ENCODE data around the gene PLP2.

Gene PLP2

GRCh38 chrX:49133759-49134158 lies 37.9 kb upstream of the PLP2 start:
- no peak overlapping the region for H2AFZ ChIP-seq (ENCODE audit: low read length)
- H3K9me3 ChIP-seq (ENCODE audit: insufficient read depth, low read depth, low read length), result peaks cover under 1% of the 10 kb centered on the region; the same call in 1 of the 2 replicates
- H3K9me2 ChIP-seq (replicated peaks; ENCODE audit: low read depth, low read length), result no peaks in the 10 kb centered on the region
- H3K4me1 ChIP-seq (ENCODE audit: insufficient read depth, low read length, poor library complexity, severe bottlenecking), result no peaks in the 10 kb centered on the region
- no peaks in the 10 kb centered on the region for H3K79me2 ChIP-seq (ENCODE audit: insufficient read depth, low read length)
- TF ChIP-seq CTCF (conservative IDR thresholded peaks at IDR 0.05; ENCODE audit: low read length), result no peak
- TF ChIP-seq EZH2phosphoT487 (IDR thresholded peaks at IDR 0.05; ENCODE audit: borderline replicate concordance), result no peak
- no peak overlapping the region for H3K4me3 ChIP-seq (ENCODE audit: low read length, poor library complexity, severe bottlenecking)
- H3K27me3 ChIP-seq (ENCODE audit: insufficient read depth, low read length, poor library complexity, severe bottlenecking), result no peaks in the 10 kb centered on the region
- H3K4me2 ChIP-seq (ENCODE audit: low read depth, low read length, poor library complexity, severe bottlenecking), result no peak overlapping the region
- no peaks in the 10 kb centered on the region for H4K20me1 ChIP-seq (ENCODE audit: insufficient read depth, low read length, poor library complexity, severe bottlenecking)
- no peaks in the 10 kb centered on the region for H3K36me3 ChIP-seq (ENCODE audit: insufficient read depth, low read length)
- no peak overlapping the region for H3K9ac ChIP-seq (ENCODE audit: low read depth, low read length, poor library complexity, severe bottlenecking)
- H3F3A ChIP-seq (ENCODE audit: low read depth), result no peaks in the 10 kb centered on the region

GRCh38 chrX:49137492-49137891 lies 34.2 kb upstream of the PLP2 start:
- Histone ChIP-seq H3K27me3 (ENCODE audit: insufficient read depth, low read length, poor library complexity, severe bottlenecking) (no peaks in the 10 kb centered on the region), H4K20me1 (ENCODE audit: insufficient read depth, low read length, poor library complexity, severe bottlenecking) (no peaks in the 10 kb centered on the region), H3K9ac (ENCODE audit: low read depth, low read length, poor library complexity, severe bottlenecking) (no peak overlapping the region), H3K4me1 (ENCODE audit: insufficient read depth, low read length, poor library complexity, severe bottlenecking) (no peaks in the 10 kb centered on the region), H2AFZ (ENCODE audit: low read length) (no peak overlapping the region), H3K4me2 (ENCODE audit: low read depth, low read length, poor library complexity, severe bottlenecking) (no peak overlapping the region), H3K79me2 (ENCODE audit: insufficient read depth, low read length) (no peaks in the 10 kb centered on the region), H3F3A (ENCODE audit: low read depth) (no peaks in the 10 kb centered on the region), H3K9me2 (replicated peaks; ENCODE audit: low read depth, low read length) (no peaks in the 10 kb centered on the region), H3K9me3 (ENCODE audit: insufficient read depth, low read depth, low read length) (peaks cover 3% of the 10 kb centered on the region; the same call in 1 of the 2 replicates), H3K4me3 (ENCODE audit: low read length, poor library complexity, severe bottlenecking) (no peak overlapping the region), H3K36me3 (ENCODE audit: insufficient read depth, low read length) (no peaks in the 10 kb centered on the region)
- TF ChIP-seq EZH2phosphoT487 (IDR thresholded peaks at IDR 0.05; ENCODE audit: borderline replicate concordance) (no peak), CTCF (conservative IDR thresholded peaks at IDR 0.05; ENCODE audit: low read length) (no peak)

DNA sequence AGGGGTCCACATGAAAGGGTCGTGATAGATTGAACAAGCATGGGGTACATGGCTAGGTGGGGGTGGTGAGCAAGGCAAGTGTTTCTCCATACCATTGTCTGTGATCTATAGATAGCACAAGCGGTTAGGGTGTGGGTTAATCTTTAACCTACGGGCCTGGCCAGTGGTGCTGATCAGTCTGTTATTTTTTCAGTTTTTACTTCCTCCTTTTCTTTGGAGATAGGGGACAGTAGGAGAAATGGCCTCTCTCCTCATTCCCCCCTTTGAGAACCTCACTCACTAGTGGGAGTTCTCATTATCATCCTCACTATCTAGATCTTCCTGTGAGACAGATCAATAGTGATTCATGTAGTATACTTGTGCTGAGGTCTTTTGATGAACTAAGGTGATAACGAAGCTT lies 32.0 kb upstream of the PLP2 start:
- H3K4me2 ChIP-seq (ENCODE audit: low read depth, low read length, poor library complexity, severe bottlenecking), result no peak overlapping the region
- H3K9ac ChIP-seq (ENCODE audit: low read depth, low read length, poor library complexity, severe bottlenecking), result no peak overlapping the region
- H3K36me3 ChIP-seq (ENCODE audit: insufficient read depth, low read length), result no peaks in the 10 kb centered on the region
- H3K27me3 ChIP-seq (ENCODE audit: insufficient read depth, low read length, poor library complexity, severe bottlenecking), result no peaks in the 10 kb centered on the region
- no peaks in the 10 kb centered on the region for H3K79me2 ChIP-seq (ENCODE audit: insufficient read depth, low read length)
- no peak overlapping the region for H3K4me3 ChIP-seq (ENCODE audit: low read length, poor library complexity, severe bottlenecking)
- no peaks in the 10 kb centered on the region for H3F3A ChIP-seq (ENCODE audit: low read depth)
- H2AFZ ChIP-seq (ENCODE audit: low read length), result no peak overlapping the region
- TF ChIP-seq CTCF (conservative IDR thresholded peaks at IDR 0.05; ENCODE audit: low read length) (no peak), EZH2phosphoT487 (IDR thresholded peaks at IDR 0.05; ENCODE audit: borderline replicate concordance) (no peak)
- no peaks in the 10 kb centered on the region for H3K9me2 ChIP-seq (replicated peaks; ENCODE audit: low read depth, low read length)
- no peaks in the 10 kb centered on the region for H3K4me1 ChIP-seq (ENCODE audit: insufficient read depth, low read length, poor library complexity, severe bottlenecking)
- no peaks in the 10 kb centered on the region for H4K20me1 ChIP-seq (ENCODE audit: insufficient read depth, low read length, poor library complexity, severe bottlenecking)
- H3K9me3 ChIP-seq (ENCODE audit: insufficient read depth, low read depth, low read length), result peaks cover 3% of the 10 kb centered on the region; the same call in 1 of the 2 replicates

Measured in Loucy (cell line).